ENCODE measurements around the gene SRGAP3. TPM values are rescaled to one million over a fixed set of nuclear protein-coding genes. Genes with fewer than 3 reads are reported as not detected.

The SRGAP3 gene
- total and polyA plus RNA-seq, 8 donors: 5.1 to 28.9 (median 22.4) TPM

- no peak for ATAC-seq
- Histone ChIP-seq H3K27me3 (no peaks in the 10 kb centered on the region), H3K4me3 (no peak overlapping the region)
Measured at GRCh38 chr3:9205345-9206143, 43.9 kb downstream of the SRGAP3 start.

GRCh38 chr3:9204253-9204992 lies 45.0 kb downstream of the SRGAP3 start:
- DNase-seq: no peak
- no peak for TF ChIP-seq CTCF (IDR thresholded peaks at IDR 0.05)
- Histone ChIP-seq H3K27ac (no peak overlapping the region), H3K4me1 (no peaks in the 10 kb centered on the region), H3K4me3 (no peak overlapping the region), H3K36me3 (no peaks in the 10 kb centered on the region), H3K27me3 (no peaks in the 10 kb centered on the region), H3K9me3 (no peaks in the 10 kb centered on the region)
- intact Hi-C loops (cut with DNase I): no loop called here
- no peak for ATAC-seq

More at GRCh38 chr3:9205345-9206143, 43.9 kb downstream of the SRGAP3 start:
- intact Hi-C loops (cut with DNase I): no loop called here
- H3K36me3 ChIP-seq: no peaks in the 10 kb centered on the region
- no peak for DNase-seq
- H3K27ac ChIP-seq: no peak overlapping the region
- no peaks in the 10 kb centered on the region for H3K4me1 ChIP-seq
- TF ChIP-seq CTCF (IDR thresholded peaks at IDR 0.05): no peak
- H3K9me3 ChIP-seq: no peaks in the 10 kb centered on the region

- intact Hi-C loops (cut with DNase I): no loop called here
Measured at GRCh38 chr3:9203317-9203716, 46.1 kb downstream of the SRGAP3 start.

GRCh38 chr3:9202546-9202945 lies 46.9 kb downstream of the SRGAP3 start:
- H3K9me3 ChIP-seq: no peaks in the 10 kb centered on the region
- no peak for DNase-seq
- no peak overlapping the region for H3K27ac ChIP-seq
- H3K4me1 ChIP-seq: no peaks in the 10 kb centered on the region
- no peak overlapping the region for H3K4me3 ChIP-seq
- TF ChIP-seq CTCF (IDR thresholded peaks at IDR 0.05): no peak
- no peak for ATAC-seq
- no peaks in the 10 kb centered on the region for H3K36me3 ChIP-seq
- no peaks in the 10 kb centered on the region for H3K27me3 ChIP-seq
- intact Hi-C loops (cut with DNase I): no loop called here

More at GRCh38 chr3:9203317-9203716, 46.1 kb downstream of the SRGAP3 start:
- DNase-seq: no peak
- TF ChIP-seq CTCF (IDR thresholded peaks at IDR 0.05): no peak
- Histone ChIP-seq H3K4me3 (no peak overlapping the region), H3K9me3 (no peaks in the 10 kb centered on the region), H3K36me3 (no peaks in the 10 kb centered on the region), H3K27me3 (no peaks in the 10 kb centered on the region), H3K27ac (no peak overlapping the region), H3K4me1 (no peaks in the 10 kb centered on the region)
- ATAC-seq: no peak

- Histone ChIP-seq H3K27ac (no peak overlapping the region), H3K27me3 (no peaks in the 10 kb centered on the region), H3K4me3 (no peak overlapping the region), H3K36me3 (no peaks in the 10 kb centered on the region), H3K9me3 (no peaks in the 10 kb centered on the region), H3K4me1 (no peaks in the 10 kb centered on the region)
- ATAC-seq: no peak
- intact Hi-C loops (cut with DNase I): no loop called here
- no peak for DNase-seq
- no peak for TF ChIP-seq CTCF (IDR thresholded peaks at IDR 0.05)
Measured at GRCh38 chr3:9201955-9202354, 47.5 kb downstream of the SRGAP3 start.
